Stimulated activated CD8-positive, alpha-beta memory T cell treated with anti-CD3 and anti-CD28 coated beads, Interleukin-15, amount 100 ng/mL, for 4 hours (primary cell): ENCODE results near the gene BBX.

ENCODE experiments used
- DNase-seq, 2 donors: peaks; one replicate each; pipeline ENCODE4 v3.0.0-alpha.2; 2020; ENCODE audit warnings: low read depth in 2 of 2

The BBX gene

GRCh38 chr3:107650788-107651187 is 128.0 kb downstream of the BBX start:
- no peak for DNase-seq

- DNase-seq: no peak
Measured at GRCh38 chr3:107651782-107652181, 129.0 kb downstream of the BBX start.

GRCh38 chr3:107654218-107654617 is 131.5 kb downstream of the BBX start:
- DNase-seq: no peak

GRCh38 chr3:107657971-107658370 is 135.2 kb downstream of the BBX start:
- DNase-seq: no peak

GRCh38 chr3:107660306-107660976 is 137.7 kb downstream of the BBX start:
- no peak for DNase-seq

- DNase-seq: no peak
Measured at GRCh38 chr3:107661447-107662123, 138.8 kb downstream of the BBX start.

- DNase-seq: no peak
Measured at GRCh38 chr3:107662124-107662507, 139.4 kb downstream of the BBX start.

- no peak for DNase-seq
Measured at GRCh38 chr3:107662586-107662985, 139.8 kb downstream of the BBX start.

GRCh38 chr3:107663266-107663665 is 140.5 kb downstream of the BBX start:
- DNase-seq: no peak

- no peak for DNase-seq
Measured at GRCh38 chr3:107664614-107665013, 141.9 kb downstream of the BBX start.

- DNase-seq: no peak
Measured at GRCh38 chr3:107665351-107665750, 142.6 kb downstream of the BBX start.

- no peak for DNase-seq
Measured at GRCh38 chr3:107666853-107667252, 144.1 kb downstream of the BBX start.

- DNase-seq: no peak
Measured at GRCh38 chr3:107668416-107668815, 145.7 kb downstream of the BBX start.

GRCh38 chr3:107668963-107669362 is 146.2 kb downstream of the BBX start:
- no peak for DNase-seq

GRCh38 chr3:107669669-107670068 is 146.9 kb downstream of the BBX start:
- no peak for DNase-seq

GRCh38 chr3:107670986-107671385 is 148.2 kb downstream of the BBX start:
- DNase-seq: no peak

GRCh38 chr3:107674371-107674770 is 151.6 kb downstream of the BBX start:
- no peak for DNase-seq

- no peak for DNase-seq
Measured at GRCh38 chr3:107675233-107675900, 152.6 kb downstream of the BBX start.

- DNase-seq: no peak
Measured at GRCh38 chr3:107676469-107677309, 153.9 kb downstream of the BBX start.

GRCh38 chr3:107679921-107680320 is 157.2 kb downstream of the BBX start:
- no peak for DNase-seq

GRCh38 chr3:107680698-107681097 is 157.9 kb downstream of the BBX start:
- DNase-seq: no peak

GRCh38 chr3:107681396-107681795 is 158.6 kb downstream of the BBX start:
- no peak for DNase-seq
